CD14-positive monocyte (primary cell): Measurements from ENCODE around the gene ESRRB. TPM values are rescaled to one million over a fixed set of nuclear protein-coding genes. Genes with fewer than 3 reads are reported as not detected.

Experiments used
- DNase-seq, 3 donors: peaks; one replicate each; pipeline ENCODE4 v3.0.0-alpha.2; 2011 to 2022
- H2AFZ ChIP-seq: 2 replicates; pipeline ENCODE4 v1.6.0; 2012; ENCODE audit warnings: mild to moderate bottlenecking, low read depth, low read length, inconsistent platforms; ENCODE audit not compliant: insufficient read depth, poor library complexity, severe bottlenecking
- H3K27ac ChIP-seq, 2 donors: 1 replicate in 1 of 2; 2 replicates in 1 of 2; pipeline ENCODE4 v1.5.1; 2012 to 2013; ENCODE audit warnings: low read length in 2 of 2, control low read depth in 1 of 2, inconsistent platforms in 1 of 2, low read depth in 1 of 2, mild to moderate bottlenecking in 1 of 2
- H3K27me3 ChIP-seq, 2 donors: one replicate each; pipeline versions ENCODE4 v1.6.0 to v1.6.1; 2011 to 2013; ENCODE audit warnings: low read length in 2 of 2; ENCODE audit not compliant: control insufficient read depth in 2 of 2, insufficient read depth in 2 of 2
- H3K36me3 ChIP-seq, 2 donors: replicated peaks in 1 of 2; 1 replicate in 1 of 2; 2 replicates in 1 of 2; pipeline versions ENCODE4 v1.5.1 to v1.6.1; 2012 to 2013; ENCODE audit warnings: low read length in 2 of 2, control low read depth in 1 of 2, inconsistent platforms in 1 of 2, mild to moderate bottlenecking in 1 of 2; ENCODE audit not compliant: insufficient read depth in 2 of 2, control insufficient read depth in 1 of 2
- H3K4me1 ChIP-seq, 2 donors: 1 replicate in 1 of 2; 2 replicates in 1 of 2; pipeline versions ENCODE4 v1.5.1 to v1.6.1; 2012 to 2013; ENCODE audit warnings: low read length in 2 of 2, control low read depth in 1 of 2, inconsistent platforms in 1 of 2, mild to moderate bottlenecking in 1 of 2, moderate library complexity in 1 of 2; ENCODE audit not compliant: insufficient read depth in 2 of 2, control insufficient read depth in 1 of 2
- H3K4me2 ChIP-seq: replicated peaks from 2 replicates; pipeline ENCODE3; 2012; ENCODE audit warnings: low read length, moderate library complexity, mild to moderate bottlenecking; ENCODE audit not compliant: poor library complexity, severe bottlenecking; ENCODE audit errors: extremely low read depth
- H3K4me3 ChIP-seq, 3 experiments: fragments of 200-600 bp in 1 of 3; sonication (generic) in 1 of 3; replicated peaks in 1 of 3; 1 replicate in 2 of 3; 2 replicates in 1 of 3; pipeline ENCODE4 v1.5.1; 2011 to 2013; ENCODE audit warnings: low read length in 3 of 3, mild to moderate bottlenecking in 3 of 3, control low read depth in 2 of 3, low read depth in 2 of 3, inconsistent platforms in 1 of 3, moderate library complexity in 1 of 3
- H3K79me2 ChIP-seq: 2 replicates; pipeline ENCODE4 v1.6.0; 2012; ENCODE audit warnings: mild to moderate bottlenecking, control low read depth, inconsistent platforms, low read length, moderate library complexity; ENCODE audit not compliant: insufficient read depth
- H3K9ac ChIP-seq: 2 replicates; pipeline ENCODE4 v1.6.0; 2017; ENCODE audit warnings: low read length, mild to moderate bottlenecking; ENCODE audit not compliant: insufficient read depth, poor library complexity, severe bottlenecking
- H3K9me3 ChIP-seq, 2 donors: replicated peaks in 1 of 2; 1 replicate in 1 of 2; 2 replicates in 1 of 2; pipeline versions ENCODE4 v1.5.1 to v1.6.1; 2012 to 2013; ENCODE audit warnings: low read length in 2 of 2, control low read depth in 1 of 2; ENCODE audit not compliant: control insufficient read depth in 1 of 2, insufficient read depth in 1 of 2
- H4K20me1 ChIP-seq: 2 replicates; pipeline ENCODE4 v1.6.0; 2012; ENCODE audit warnings: mild to moderate bottlenecking, low read length, control low read depth, moderate library complexity; ENCODE audit not compliant: insufficient read depth
- H3K27ac Mint-ChIP-seq, 7 donors: one replicate each; pipeline ENCODE4 v1.8.0; 2020; ENCODE audit warnings: mild to moderate bottlenecking in 7 of 7, mixed read lengths in 7 of 7, moderate library complexity in 6 of 7, inconsistent platforms in 2 of 7
- H3K27me3 Mint-ChIP-seq, 3 donors: one replicate each; pipeline ENCODE4 v1.8.0; 2021 to 2022; ENCODE audit warnings: low read depth in 3 of 3, mild to moderate bottlenecking in 3 of 3, mixed read lengths in 3 of 3, moderate library complexity in 3 of 3, inconsistent platforms in 1 of 3
- H3K36me3 Mint-ChIP-seq, 2 donors: one replicate each; pipeline ENCODE4 v1.8.0; 2020; ENCODE audit warnings: mixed read lengths in 2 of 2, inconsistent platforms in 1 of 2, mild to moderate bottlenecking in 1 of 2
- H3K4me1 Mint-ChIP-seq: one replicate; pipeline ENCODE4 v1.8.0; 2020; ENCODE audit warnings: mild to moderate bottlenecking, mixed read lengths
- H3K4me3 Mint-ChIP-seq, 2 donors: one replicate each; pipeline ENCODE4 v1.8.0; 2020; ENCODE audit warnings: mild to moderate bottlenecking in 2 of 2, mixed read lengths in 2 of 2, moderate library complexity in 1 of 2
- H3K9me3 Mint-ChIP-seq, 7 donors: one replicate each; pipeline ENCODE4 v1.8.0; 2020 to 2022; ENCODE audit warnings: mixed read lengths in 7 of 7, mild to moderate bottlenecking in 6 of 7, moderate library complexity in 6 of 7, inconsistent platforms in 2 of 7
- WGBS: methylation state at CpG from one replicate; pipeline ENCODE4 v1.1.5; 2013; ENCODE audit warnings: missing lambda C conversion rate; ENCODE audit not compliant: insufficient coverage; 5-methylcytosine and 5-hydroxymethylcytosine counted together
- intact Hi-C, 2 donors: fragments of 100-400 bp; cut with micrococcal nuclease; formaldehyde crosslinking; loops; one replicate each; pipeline versions ENCODE4 v1.15.0 to v1.15.1; 2023
- polyA plus RNA-seq, 3 donors: library from polyadenylated mRNA; depleted of rRNA in 1 of 3; unstranded in 2 of 3; stranded (reverse) in 1 of 3; fragments of 300-500 nt in 2 of 3; fragments of >200 nt in 1 of 3; fragmentation: Illumina TruSeq in 2 of 3; gene quantifications; 1 replicate in 2 of 3; 2 replicates in 1 of 3; pipeline ENCODE4 v1.2.3, GENCODE V29; 2012 to 2021
- TF ChIP-seq, protein P1 (sequence below): fragments of 200-600 bp; IDR thresholded peaks from one replicate; pipeline ENCODE4 v1.8.0; 2022; ENCODE audit warnings: antibody characterized with exemption, mild to moderate bottlenecking

The ESRRB gene
- polyA plus RNA-seq, 3 donors: 0.03 TPM; not detected in 2

GRCh38 chr14:76537906-76538647 lies 162.1 kb downstream of the ESRRB start:
- Histone ChIP-seq H3K9ac (no peak overlapping the region), H3K27me3 (no peaks in the 10 kb centered on the region), H3K4me2 (no peak overlapping the region), H3K36me3 (no peaks in the 10 kb centered on the region), H3K27ac (no peak overlapping the region), H3K9me3 (no peaks in the 10 kb centered on the region), H2AFZ (no peak overlapping the region), H3K79me2 (no peaks in the 10 kb centered on the region), H3K4me3 (no peak overlapping the region), H4K20me1 (no peaks in the 10 kb centered on the region), H3K4me1 (no peaks in the 10 kb centered on the region)
- H3K4me1 Mint-ChIP-seq: peaks cover 4% of the 10 kb centered on the region
- no peak overlapping the region for H3K4me3 Mint-ChIP-seq
- 91% methylated on average over 6 of the region's 10 CpGs for WGBS
- TF ChIP-seq, protein P1, sequence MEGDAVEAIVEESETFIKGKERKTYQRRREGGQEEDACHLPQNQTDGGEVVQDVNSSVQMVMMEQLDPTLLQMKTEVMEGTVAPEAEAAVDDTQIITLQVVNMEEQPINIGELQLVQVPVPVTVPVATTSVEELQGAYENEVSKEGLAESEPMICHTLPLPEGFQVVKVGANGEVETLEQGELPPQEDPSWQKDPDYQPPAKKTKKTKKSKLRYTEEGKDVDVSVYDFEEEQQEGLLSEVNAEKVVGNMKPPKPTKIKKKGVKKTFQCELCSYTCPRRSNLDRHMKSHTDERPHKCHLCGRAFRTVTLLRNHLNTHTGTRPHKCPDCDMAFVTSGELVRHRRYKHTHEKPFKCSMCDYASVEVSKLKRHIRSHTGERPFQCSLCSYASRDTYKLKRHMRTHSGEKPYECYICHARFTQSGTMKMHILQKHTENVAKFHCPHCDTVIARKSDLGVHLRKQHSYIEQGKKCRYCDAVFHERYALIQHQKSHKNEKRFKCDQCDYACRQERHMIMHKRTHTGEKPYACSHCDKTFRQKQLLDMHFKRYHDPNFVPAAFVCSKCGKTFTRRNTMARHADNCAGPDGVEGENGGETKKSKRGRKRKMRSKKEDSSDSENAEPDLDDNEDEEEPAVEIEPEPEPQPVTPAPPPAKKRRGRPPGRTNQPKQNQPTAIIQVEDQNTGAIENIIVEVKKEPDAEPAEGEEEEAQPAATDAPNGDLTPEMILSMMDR: no peak
- no peak overlapping the region for H3K27ac Mint-ChIP-seq
- H3K36me3 Mint-ChIP-seq: no peaks in the 10 kb centered on the region
- DNase-seq: no peak
- intact Hi-C loops: no loop called here
- H3K27me3 Mint-ChIP-seq: peaks cover 2 to 9% (median 4%) of the 10 kb centered on the region in 3 donors
- peaks cover 0 to 3% (median 0%) of the 10 kb centered on the region in 7 donors for H3K9me3 Mint-ChIP-seq

GRCh38 chr14:76538648-76539008 lies 162.7 kb downstream of the ESRRB start:
- no peak overlapping the region for H3K4me3 ChIP-seq
- Mint-ChIP-seq H3K4me3 (no peak overlapping the region), H3K36me3 (no peaks in the 10 kb centered on the region), H3K27me3 (peaks cover 3 to 9% (median 3%) of the 10 kb centered on the region in 3 donors), H3K27ac (no peak overlapping the region), H3K9me3 (peaks cover 0 to 3% (median 0%) of the 10 kb centered on the region in 7 donors), H3K4me1 (peaks cover 4% of the 10 kb centered on the region)
- no peak overlapping the region for H2AFZ ChIP-seq
- H3K4me1 ChIP-seq: no peaks in the 10 kb centered on the region
- no peaks in the 10 kb centered on the region for H4K20me1 ChIP-seq
- TF ChIP-seq, protein P1: no peak
- H3K27ac ChIP-seq: no peak overlapping the region
- WGBS: no CpG with 5 or more reads among the region's 1 CpG
- intact Hi-C loops: no loop called here
- no peak overlapping the region for H3K4me2 ChIP-seq
- no peaks in the 10 kb centered on the region for H3K9me3 ChIP-seq
- H3K79me2 ChIP-seq: no peaks in the 10 kb centered on the region
- H3K36me3 ChIP-seq: no peaks in the 10 kb centered on the region
- H3K27me3 ChIP-seq: no peaks in the 10 kb centered on the region
- DNase-seq: no peak
- no peak overlapping the region for H3K9ac ChIP-seq
